Measurements from ENCODE around the gene MYB.

The MYB gene

DNA sequence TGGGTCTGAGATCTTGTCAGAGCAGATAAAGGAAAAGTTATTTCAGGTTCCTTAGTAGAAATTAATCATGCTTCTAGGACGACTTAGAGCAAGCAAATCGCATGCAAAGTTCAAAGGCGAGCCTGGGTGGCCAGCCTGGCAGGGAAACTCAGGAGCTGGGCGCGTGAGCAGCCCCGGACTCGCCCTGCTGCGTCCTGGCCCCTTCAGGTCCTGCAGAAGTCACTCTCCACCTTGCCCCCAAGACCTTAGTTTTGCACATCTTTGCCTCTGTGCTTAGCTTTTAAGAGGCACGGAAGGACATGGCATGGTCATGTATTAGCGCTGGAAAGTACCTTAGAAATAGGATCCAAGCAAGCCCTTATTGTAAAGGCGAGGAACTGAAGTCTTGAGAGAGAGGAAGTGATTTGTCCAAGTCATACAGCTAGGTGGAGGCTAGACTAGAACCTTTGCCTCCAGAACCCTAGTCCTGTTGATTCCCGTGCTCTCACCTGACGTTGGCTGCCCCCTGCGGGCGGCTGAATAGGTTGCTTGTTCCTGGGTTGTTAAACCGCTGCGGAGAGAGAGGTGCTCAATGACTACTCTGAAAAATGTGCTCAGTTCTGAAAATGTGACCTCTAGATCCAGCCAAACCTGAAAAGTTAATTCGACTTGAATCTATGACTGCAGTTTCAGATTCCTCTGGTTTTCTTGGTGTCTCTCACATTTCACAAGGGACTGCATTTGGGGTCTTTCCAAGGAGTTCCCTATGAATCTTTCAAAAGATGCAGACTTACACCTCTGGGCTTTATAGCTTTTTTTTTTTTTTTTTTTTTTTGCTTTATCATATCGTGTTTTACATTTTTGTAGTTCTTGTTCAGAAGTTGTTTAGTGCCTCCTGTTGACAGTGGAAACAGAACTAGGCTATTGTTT is 2.7 kb downstream of the MYB start:
- TF ChIP-seq CTCF (IDR thresholded peaks at IDR 0.05; ENCODE audit: low read depth, low read length) = peak; percentile 35
- no peak for DNase-seq (ENCODE audit: extremely low read depth, low read depth)

DNA sequence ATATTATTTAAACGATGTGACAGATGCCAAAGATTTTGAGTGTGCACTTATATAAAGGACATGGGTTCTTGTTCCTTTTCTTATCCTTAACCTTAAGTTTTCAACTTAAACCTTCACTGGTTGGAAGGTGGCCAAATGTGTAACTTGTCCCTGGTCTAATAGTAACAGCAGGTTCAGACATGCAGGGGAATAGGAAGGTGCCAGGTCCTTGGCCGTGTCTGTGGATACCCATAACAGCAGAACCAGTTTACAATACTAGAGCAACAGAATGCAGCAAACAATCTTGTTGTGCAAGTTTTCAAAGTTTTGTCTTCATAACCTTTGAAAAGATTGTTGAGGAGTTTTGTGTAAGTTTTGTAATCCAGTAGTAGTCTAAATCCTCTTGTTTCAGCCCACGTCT is 4.4 kb downstream of the MYB start:
- DNase-seq (ENCODE audit: extremely low read depth, low read depth) = no peak
- TF ChIP-seq CTCF (IDR thresholded peaks at IDR 0.05; ENCODE audit: low read depth, low read length) = no peak

- no peak for DNase-seq (ENCODE audit: extremely low read depth, low read depth)
- no peak for TF ChIP-seq CTCF (IDR thresholded peaks at IDR 0.05; ENCODE audit: low read depth, low read length)
Measured at GRCh38 chr6:135186255-135186654, 5.1 kb downstream of the MYB start.

GRCh38 chr6:135187372-135187771 is 6.3 kb downstream of the MYB start:
- DNase-seq (ENCODE audit: extremely low read depth, low read depth) = no peak
- no peak for TF ChIP-seq CTCF (IDR thresholded peaks at IDR 0.05; ENCODE audit: low read depth, low read length)

GRCh38 chr6:135188718-135189117 is 7.6 kb downstream of the MYB start:
- TF ChIP-seq CTCF (IDR thresholded peaks at IDR 0.05; ENCODE audit: low read depth, low read length) = no peak
- DNase-seq (ENCODE audit: extremely low read depth, low read depth) = no peak

GRCh38 chr6:135189344-135189743 is 8.2 kb downstream of the MYB start:
- no peak for TF ChIP-seq CTCF (IDR thresholded peaks at IDR 0.05; ENCODE audit: low read depth, low read length)
- DNase-seq (ENCODE audit: extremely low read depth, low read depth) = no peak

GRCh38 chr6:135191508-135192255 is 10.6 kb downstream of the MYB start:
- no peak for DNase-seq (ENCODE audit: extremely low read depth, low read depth)
- TF ChIP-seq CTCF (IDR thresholded peaks at IDR 0.05; ENCODE audit: low read depth, low read length) = no peak
